ENCODE measurements around the gene DCBLD2. TPM values are rescaled to one million over a fixed set of nuclear protein-coding genes. Genes with fewer than 3 reads are reported as not detected.

DCBLD2 gene
- total and polyA plus RNA-seq, 9 of the 15 experiments (the other 6 are each of a cell fraction or from before 2014, with no cell fraction given), result 2.7 to 14.6 (median 7.4) TPM

DNA sequence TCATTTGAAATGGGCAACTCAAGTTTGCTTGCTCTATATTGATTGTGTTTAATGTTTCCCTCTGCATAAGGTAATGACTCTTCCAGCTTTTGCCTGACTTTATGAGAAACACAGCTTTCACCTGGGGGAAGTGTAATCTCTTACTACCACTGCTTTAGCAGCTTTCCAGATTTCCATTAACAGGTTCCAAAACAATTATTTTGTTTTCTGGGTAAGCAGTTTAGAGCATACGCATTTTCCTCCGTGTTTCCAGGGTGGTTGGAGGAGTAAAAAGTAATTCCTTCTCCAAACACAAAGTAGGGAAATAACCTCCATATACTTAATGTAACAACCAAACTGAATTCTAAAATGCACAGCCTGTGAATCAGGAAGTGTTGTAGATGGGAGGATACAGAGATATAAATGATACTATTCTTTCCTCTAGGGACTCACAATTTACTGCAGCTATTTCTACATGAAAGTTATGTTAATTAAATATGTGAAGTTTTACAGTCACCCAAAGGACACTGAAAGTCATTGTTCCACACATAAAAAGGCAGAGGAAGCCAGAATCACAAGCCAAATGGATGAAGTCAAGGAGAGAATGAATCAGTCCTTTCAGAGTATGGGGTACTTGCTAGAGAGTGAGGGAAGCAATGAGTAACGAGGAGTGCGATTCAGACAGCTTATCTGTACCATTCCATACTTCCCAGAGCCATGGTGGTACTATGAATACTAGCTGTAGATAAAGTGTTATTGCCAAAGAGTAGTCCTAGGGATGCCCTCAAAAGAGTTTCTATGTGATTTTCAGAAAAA lies 121.8 kb downstream of the DCBLD2 start:
- intact Hi-C loops (cut with micrococcal nuclease), result no loop called here

More for the DNA sequence above, 121.8 kb downstream of the DCBLD2 start:
- Histone ChIP-seq H2AFZ (ENCODE audit: low read depth, low read length) (no peak overlapping the region), H3K4me3 (no peak overlapping the region), H3K4me1 (replicated peaks in 1 of 2; ENCODE audit: control insufficient read depth in 2 of 2, insufficient read depth in 2 of 2, low read length in 2 of 2) (no peaks in the 10 kb centered on the region), H3K79me2 (ENCODE audit: control insufficient read depth, insufficient read depth, low read length) (no peaks in the 10 kb centered on the region), H3K4me2 (ENCODE audit: insufficient read depth, low read length) (no peak overlapping the region), H3K9me3 (replicated peaks; ENCODE audit: control insufficient read depth, insufficient read depth, low read depth, low read length) (no peaks in the 10 kb centered on the region), H4K20me1 (replicated peaks; ENCODE audit: control insufficient read depth, insufficient read depth, low read length) (no peaks in the 10 kb centered on the region), H3K9me1 (ENCODE audit: control insufficient read depth, insufficient read depth, low read length) (no peaks in the 10 kb centered on the region), H3K27ac (ENCODE audit: extremely low read depth, low read depth, low read length) (no peak overlapping the region), H3K27me3 (ENCODE audit: control insufficient read depth in 2 of 2, insufficient read depth in 2 of 2, low read length in 2 of 2) (peaks cover 0 to 3% of the 10 kb centered on the region in 2 experiments; a peak in 1 of 5 replicates), H3K36me3 (ENCODE audit: control insufficient read depth, insufficient read depth, low read length) (no peaks in the 10 kb centered on the region), H3K9ac (ENCODE audit: insufficient read depth in 1 of 2, low read depth in 2 of 2, low read length in 2 of 2) (no peak overlapping the region)
- no TSS peak for BruUV-seq (replicated peaks)
- 0% methylated on average over 4 of the region's 4 CpGs for WGBS (ENCODE audit: insufficient coverage, low coverage, missing lambda C conversion rate)
- TF ChIP-seq SMAD3 (CRISPR knock-in tag; conservative IDR thresholded peaks at IDR 0.05) (no peak), ZNF217 (CRISPR knock-in tag; IDR thresholded peaks at IDR 0.05) (no peak), HNRNPL (IDR thresholded peaks at IDR 0.05; ENCODE audit: low read depth, low read length) (no peak), ZEB2 (IDR thresholded peaks at IDR 0.05) (no peak), TAF7 (tag; IDR thresholded peaks at IDR 0.05) (no peak), U2AF2 (optimal IDR thresholded peaks at IDR 0.05; ENCODE audit: low read depth, low read length) (no peak), MXI1 (IDR thresholded peaks at IDR 0.05; ENCODE audit: low read depth, low read length) (no peak)
- TF ChIP-seq, protein P1, sequence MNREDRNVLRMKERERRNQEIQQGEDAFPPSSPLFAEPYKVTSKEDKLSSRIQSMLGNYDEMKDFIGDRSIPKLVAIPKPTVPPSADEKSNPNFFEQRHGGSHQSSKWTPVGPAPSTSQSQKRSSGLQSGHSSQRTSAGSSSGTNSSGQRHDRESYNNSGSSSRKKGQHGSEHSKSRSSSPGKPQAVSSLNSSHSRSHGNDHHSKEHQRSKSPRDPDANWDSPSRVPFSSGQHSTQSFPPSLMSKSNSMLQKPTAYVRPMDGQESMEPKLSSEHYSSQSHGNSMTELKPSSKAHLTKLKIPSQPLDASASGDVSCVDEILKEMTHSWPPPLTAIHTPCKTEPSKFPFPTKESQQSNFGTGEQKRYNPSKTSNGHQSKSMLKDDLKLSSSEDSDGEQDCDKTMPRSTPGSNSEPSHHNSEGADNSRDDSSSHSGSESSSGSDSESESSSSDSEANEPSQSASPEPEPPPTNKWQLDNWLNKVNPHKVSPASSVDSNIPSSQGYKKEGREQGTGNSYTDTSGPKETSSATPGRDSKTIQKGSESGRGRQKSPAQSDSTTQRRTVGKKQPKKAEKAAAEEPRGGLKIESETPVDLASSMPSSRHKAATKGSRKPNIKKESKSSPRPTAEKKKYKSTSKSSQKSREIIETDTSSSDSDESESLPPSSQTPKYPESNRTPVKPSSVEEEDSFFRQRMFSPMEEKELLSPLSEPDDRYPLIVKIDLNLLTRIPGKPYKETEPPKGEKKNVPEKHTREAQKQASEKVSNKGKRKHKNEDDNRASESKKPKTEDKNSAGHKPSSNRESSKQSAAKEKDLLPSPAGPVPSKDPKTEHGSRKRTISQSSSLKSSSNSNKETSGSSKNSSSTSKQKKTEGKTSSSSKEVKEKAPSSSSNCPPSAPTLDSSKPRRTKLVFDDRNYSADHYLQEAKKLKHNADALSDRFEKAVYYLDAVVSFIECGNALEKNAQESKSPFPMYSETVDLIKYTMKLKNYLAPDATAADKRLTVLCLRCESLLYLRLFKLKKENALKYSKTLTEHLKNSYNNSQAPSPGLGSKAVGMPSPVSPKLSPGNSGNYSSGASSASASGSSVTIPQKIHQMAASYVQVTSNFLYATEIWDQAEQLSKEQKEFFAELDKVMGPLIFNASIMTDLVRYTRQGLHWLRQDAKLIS (CRISPR knock-in tag; IDR thresholded peaks at IDR 0.05), result no peak
- FAIRE-seq (no peak), ATAC-seq (no peak), DNase-seq (ENCODE audit: extremely low read depth in 1 of 4, low spot score in 3 of 4) (no peak)
- in situ Hi-C loops (cut with MboI), result no loop called here
- POLR2A ChIA-PET, result no interaction called here
- CTCF ChIA-PET (ENCODE audit: low intra/inter-chr PET ratio), result no interaction called here
